ENCODE measurements around the gene HERPUD1.
"Not testable (repeated sequence)": the region's sequence is repeated elsewhere in the genome, so short reads cannot be mapped to it uniquely, and the experiment has no call there.

- TF ChIP-seq CTCF (conservative IDR thresholded peaks at IDR 0.05; ENCODE audit: low read length); EZH2phosphoT487 (IDR thresholded peaks at IDR 0.05; ENCODE audit: borderline replicate concordance): not testable (repeated sequence)
Observed at GRCh38 chr16:56992431-56992830, 60.5 kb downstream of the HERPUD1 start.
